Fibroblast of peridontal ligament (primary cell): ENCODE measurements around the gene RNF13.
A peak's percentile ranks its signal among the peaks of the same experiment; 100 is the strongest.

Experiments
- DNase-seq: peaks from one replicate; pipeline ENCODE4 v3.0.0-alpha.2; 2010; ENCODE audit errors: extremely low read depth

Gene RNF13

DNA sequence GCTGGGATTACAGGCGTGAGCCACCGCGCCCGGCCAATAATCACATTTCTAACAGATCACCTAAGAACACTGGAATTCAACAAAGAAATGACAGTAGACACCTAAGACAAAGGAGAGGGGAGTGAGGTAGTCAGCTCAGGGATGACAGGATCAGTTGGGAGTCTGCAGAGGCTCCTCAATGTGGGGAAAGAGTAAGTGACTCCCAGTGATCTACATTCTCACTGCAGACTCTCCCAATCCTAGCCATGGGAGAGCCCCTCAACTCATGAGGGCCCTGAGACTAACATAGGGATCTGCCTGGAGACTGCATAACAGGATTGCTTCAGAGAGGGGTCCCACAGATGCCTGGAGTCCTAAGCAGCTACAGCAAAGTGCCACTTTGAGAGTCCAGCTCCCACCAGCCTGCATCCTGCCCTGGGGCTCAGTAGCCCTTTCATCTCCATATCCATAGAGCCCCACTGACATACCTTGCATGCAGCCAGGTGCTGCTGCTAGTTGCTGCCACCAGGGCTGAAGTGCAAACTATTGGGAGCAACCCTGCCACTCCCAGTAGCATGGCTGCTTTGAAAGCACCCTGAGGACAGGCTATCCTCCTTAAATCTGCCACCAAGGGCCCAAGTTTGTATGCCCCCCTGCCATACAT is 179.5 kb downstream of the RNF13 start:
- DNase-seq, result no peak

DNA sequence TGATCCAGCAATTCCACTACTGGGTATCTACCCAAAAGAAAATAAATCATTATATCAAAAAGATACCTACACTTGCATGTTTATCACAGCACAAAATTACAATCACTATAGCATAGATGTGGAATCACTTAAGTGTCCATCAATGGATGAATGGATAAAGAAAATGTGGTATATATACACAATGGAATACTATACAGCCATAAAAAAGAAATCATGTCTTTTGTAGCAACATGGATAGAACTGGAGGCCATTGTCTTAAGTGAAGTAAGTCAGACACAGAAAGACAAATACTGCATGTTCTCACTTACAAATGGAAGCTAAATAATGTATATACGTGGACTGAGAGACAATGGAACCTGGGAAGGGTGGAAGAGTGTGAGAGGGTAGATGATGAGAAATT is 185.9 kb downstream of the RNF13 start:
- DNase-seq, result no peak

DNA sequence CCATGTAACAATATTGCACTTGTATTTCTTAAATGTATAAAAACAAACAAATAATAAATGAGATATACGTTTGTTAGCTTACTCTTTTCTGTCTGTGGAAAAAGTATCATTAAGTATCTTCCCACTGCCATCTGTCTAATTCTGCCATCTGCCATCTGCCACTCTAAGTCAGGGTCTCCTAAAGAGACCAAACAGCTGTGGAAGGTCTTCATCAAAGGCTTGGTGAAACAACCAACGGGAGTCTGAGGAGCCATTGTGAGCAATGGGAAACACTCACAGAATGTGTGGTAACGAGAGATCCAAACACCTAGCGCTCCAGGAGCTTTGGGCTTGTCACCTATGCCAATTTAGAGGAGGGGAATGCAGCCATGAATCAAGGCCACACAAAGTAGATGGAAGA is 186.4 kb downstream of the RNF13 start:
- DNase-seq, result no peak

DNA sequence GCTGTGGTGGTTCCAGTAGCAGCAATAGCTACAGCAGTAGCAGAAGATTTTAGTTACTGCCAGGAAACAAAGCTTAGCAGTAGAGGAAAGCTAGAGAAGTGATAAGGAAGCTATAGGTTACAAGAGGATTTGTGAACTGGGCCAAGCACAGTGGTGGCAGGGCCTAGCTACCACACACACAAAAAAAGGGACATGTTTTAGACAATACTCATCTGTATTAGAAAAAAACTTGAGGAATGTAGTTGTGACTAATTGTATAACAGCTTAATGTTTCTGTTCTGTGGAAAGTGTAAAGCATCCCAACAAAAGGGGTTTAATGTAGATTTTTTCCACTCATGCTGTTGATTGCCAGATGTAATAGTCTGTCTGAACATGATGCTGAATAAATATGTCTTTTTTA is 187.6 kb downstream of the RNF13 start:
- DNase-seq, result no peak

DNA sequence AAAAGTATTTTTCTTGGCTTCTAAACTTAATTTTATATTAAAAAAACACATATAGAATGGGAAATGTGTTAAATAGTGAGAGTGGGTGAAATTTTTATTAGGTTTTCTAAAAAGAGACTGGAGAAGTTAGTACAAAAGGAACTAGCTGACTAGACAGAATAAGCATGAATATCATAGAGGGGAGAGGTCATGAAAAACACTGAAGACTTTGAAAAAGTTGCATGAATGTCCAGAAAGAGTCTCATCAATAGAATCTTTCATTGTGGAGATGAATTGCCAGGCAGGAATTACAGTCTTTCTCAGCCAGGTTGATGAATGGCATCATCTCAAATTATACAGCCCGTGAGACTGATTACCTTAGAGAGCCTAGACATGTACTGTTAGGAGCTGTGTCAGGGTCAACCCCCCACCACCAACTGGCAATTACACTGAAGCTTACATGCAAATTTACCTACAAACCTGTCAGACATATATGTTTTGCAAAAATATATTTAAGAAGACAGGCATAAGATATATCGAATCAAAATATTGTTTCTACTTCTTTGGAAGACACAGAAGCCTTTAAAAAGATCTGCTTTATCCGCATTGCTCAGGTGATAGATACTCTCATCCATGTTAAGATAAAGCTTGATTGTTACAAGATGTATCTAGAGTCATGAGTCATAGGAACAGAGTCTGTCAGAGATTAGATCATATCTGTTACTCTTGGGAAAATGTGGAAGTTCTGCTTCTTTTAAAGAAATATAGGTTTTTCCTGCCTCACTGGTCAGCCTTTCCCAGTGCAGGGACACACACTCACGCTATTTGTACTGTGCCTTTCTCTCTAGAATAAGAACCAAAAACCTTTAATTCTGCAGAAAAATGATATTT is 192.5 kb downstream of the RNF13 start:
- peak; percentile 67 for DNase-seq

DNA sequence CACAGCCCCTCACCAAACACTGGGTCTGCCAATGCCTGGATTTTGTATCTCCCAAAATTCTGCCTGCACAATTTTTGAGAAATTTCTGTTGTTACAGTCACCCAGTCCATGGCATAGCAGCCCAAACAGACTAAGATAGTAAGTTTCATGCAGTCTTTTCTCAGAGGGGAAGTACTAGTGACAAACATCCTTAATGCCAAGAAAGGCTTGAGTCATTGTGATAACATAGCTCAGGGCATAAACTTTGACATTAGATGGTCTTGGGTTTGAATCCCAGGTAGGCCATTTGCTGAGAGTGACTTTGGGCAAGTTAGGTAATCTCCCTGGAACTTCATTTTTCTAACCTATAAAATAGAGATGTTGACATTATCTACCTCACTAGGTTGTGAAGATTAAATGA is 193.8 kb downstream of the RNF13 start:
- no peak for DNase-seq
